ENCODE measurements around the gene GAP43. TPM values are rescaled to one million over a fixed set of nuclear protein-coding genes. Genes with fewer than 3 reads are reported as not detected.
A peak's percentile ranks its signal among the peaks of the same experiment; 100 is the strongest.

Gene GAP43
- total RNA-seq, 2 donors from 2014 or later, result not detected

DNA sequence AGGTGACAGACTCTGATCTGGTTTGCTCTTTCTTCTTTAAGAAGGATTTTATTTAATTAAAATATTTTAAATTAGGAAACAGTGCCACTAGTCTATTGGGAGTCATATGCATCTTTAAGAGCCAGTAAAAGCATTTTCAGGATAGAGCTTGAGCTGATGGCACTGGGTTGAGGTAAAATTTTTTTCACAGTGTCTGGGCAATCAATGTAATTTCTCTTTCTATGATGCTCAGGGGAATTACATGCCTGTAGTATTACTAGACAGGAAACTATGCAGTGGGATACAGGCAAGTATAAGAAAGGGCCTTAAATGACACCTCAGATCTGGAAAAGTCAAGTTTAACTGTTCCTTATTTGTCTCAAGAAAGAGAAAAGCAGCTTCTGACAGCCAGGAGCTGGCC is 76.4 kb downstream of the GAP43 start:
- H3K36me3 Mint-ChIP-seq (ENCODE audit: low read depth), result peaks cover 2% of the 10 kb centered on the region
- no peak overlapping the region for H3K27ac Mint-ChIP-seq
- no peaks in the 10 kb centered on the region for H3K9me3 ChIP-seq (ENCODE audit: control insufficient read depth, low read length, poor library complexity, severe bottlenecking)
- H3K4me3 Mint-ChIP-seq, result no peak overlapping the region
- ATAC-seq (no peak), DNase-seq (no peak)
- H3K4me1 Mint-ChIP-seq, result peaks cover 6% of the 10 kb centered on the region
- peaks cover 20% of the 10 kb centered on the region for H3K27me3 Mint-ChIP-seq

DNA sequence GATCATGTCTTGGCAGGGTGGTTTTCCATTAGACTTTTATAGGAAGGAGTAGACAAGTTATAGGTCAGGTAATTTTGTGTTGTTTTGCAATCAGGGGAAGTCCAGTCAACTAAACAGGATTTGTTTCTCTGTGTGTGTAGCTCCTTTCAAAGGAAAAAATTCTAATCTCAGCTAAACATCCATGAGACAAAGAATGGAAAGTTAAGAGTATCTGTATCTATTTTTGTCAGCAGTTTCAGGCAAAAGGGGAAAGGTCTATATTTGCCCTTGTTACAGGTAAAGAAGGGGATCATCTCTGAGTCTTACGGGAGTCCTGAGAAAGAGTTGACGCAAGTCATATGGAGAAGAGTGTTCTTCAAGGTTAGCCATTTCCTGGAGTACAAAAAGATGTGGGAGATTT is 79.3 kb downstream of the GAP43 start:
- Mint-ChIP-seq H3K36me3 (ENCODE audit: low read depth) (peaks cover 2% of the 10 kb centered on the region), H3K27me3 (peaks cover 15% of the 10 kb centered on the region), H3K4me1 (peaks cover 6% of the 10 kb centered on the region), H3K27ac (no peak overlapping the region), H3K4me3 (no peak overlapping the region)
- ATAC-seq (no peak), DNase-seq (no peak)
- no peaks in the 10 kb centered on the region for H3K9me3 ChIP-seq (ENCODE audit: control insufficient read depth, low read length, poor library complexity, severe bottlenecking)

- H3K9me3 ChIP-seq (ENCODE audit: control insufficient read depth, low read length, poor library complexity, severe bottlenecking), result no peaks in the 10 kb centered on the region
- H3K36me3 Mint-ChIP-seq (ENCODE audit: low read depth), result no peaks in the 10 kb centered on the region
- H3K4me3 Mint-ChIP-seq, result no peak overlapping the region
- H3K4me1 Mint-ChIP-seq, result no peaks in the 10 kb centered on the region
- DNase-seq, result no peak
- peaks cover 9% of the 10 kb centered on the region for H3K27me3 Mint-ChIP-seq
- no peak for ATAC-seq
- no peak overlapping the region for H3K27ac Mint-ChIP-seq
Measured at GRCh38 chr3:115704661-115705338, 81.5 kb downstream of the GAP43 start.

DNA sequence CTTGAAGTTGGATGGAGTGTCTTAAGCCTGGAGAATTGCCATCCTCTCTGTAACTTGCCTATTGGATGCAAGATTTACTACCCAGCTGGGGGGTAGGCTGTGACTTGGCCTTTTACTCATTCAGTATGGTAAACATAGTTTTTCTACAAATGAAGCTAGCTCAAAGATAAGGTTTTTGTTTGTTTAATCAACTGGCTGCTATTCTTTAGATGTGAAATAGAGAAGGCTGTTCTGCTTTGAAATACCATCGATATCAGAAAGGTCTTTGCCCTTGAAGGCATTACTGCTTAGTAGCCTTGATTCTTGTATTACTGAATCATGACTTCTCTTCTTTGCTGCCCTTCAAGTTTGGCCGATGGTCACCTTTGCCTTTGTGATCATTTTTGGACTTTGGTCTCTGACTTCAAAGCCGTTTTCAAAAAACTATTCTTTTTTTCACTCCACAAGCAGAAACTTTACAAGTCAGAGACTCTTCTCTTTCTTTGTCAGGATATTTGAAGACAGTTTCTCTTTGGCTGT is 83.1 kb downstream of the GAP43 start:
- Mint-ChIP-seq H3K27ac (no peak overlapping the region), H3K27me3 (peaks cover 9% of the 10 kb centered on the region), H3K36me3 (ENCODE audit: low read depth) (no peaks in the 10 kb centered on the region), H3K4me3 (no peak overlapping the region), H3K4me1 (no peaks in the 10 kb centered on the region)
- no peaks in the 10 kb centered on the region for H3K9me3 ChIP-seq (ENCODE audit: control insufficient read depth, low read length, poor library complexity, severe bottlenecking)
- no peak for ATAC-seq
- DNase-seq, result no peak

- Mint-ChIP-seq H3K4me1 (no peaks in the 10 kb centered on the region), H3K4me3 (no peak overlapping the region), H3K36me3 (ENCODE audit: low read depth) (no peaks in the 10 kb centered on the region), H3K27me3 (peaks cover 17% of the 10 kb centered on the region), H3K27ac (no peak overlapping the region)
- DNase-seq (no peak), ATAC-seq (no peak)
- no peaks in the 10 kb centered on the region for H3K9me3 ChIP-seq (ENCODE audit: control insufficient read depth, low read length, poor library complexity, severe bottlenecking)
Measured at GRCh38 chr3:115708540-115708939, 85.2 kb downstream of the GAP43 start.

GRCh38 chr3:115709093-115709492 is 85.8 kb downstream of the GAP43 start:
- no peak for ATAC-seq
- Mint-ChIP-seq H3K4me3 (no peak overlapping the region), H3K27me3 (peaks cover 22% of the 10 kb centered on the region), H3K27ac (no peak overlapping the region), H3K36me3 (ENCODE audit: low read depth) (no peaks in the 10 kb centered on the region), H3K4me1 (no peaks in the 10 kb centered on the region)
- no peak for DNase-seq
- H3K9me3 ChIP-seq (ENCODE audit: control insufficient read depth, low read length, poor library complexity, severe bottlenecking), result no peaks in the 10 kb centered on the region

GRCh38 chr3:115709931-115710330 is 86.6 kb downstream of the GAP43 start:
- Mint-ChIP-seq H3K4me1 (no peaks in the 10 kb centered on the region), H3K27ac (no peak overlapping the region), H3K4me3 (no peak overlapping the region), H3K27me3 (peaks cover 23% of the 10 kb centered on the region), H3K36me3 (ENCODE audit: low read depth) (no peaks in the 10 kb centered on the region)
- H3K9me3 ChIP-seq (ENCODE audit: control insufficient read depth, low read length, poor library complexity, severe bottlenecking), result no peaks in the 10 kb centered on the region
- DNase-seq (no peak), ATAC-seq (no peak)

DNA sequence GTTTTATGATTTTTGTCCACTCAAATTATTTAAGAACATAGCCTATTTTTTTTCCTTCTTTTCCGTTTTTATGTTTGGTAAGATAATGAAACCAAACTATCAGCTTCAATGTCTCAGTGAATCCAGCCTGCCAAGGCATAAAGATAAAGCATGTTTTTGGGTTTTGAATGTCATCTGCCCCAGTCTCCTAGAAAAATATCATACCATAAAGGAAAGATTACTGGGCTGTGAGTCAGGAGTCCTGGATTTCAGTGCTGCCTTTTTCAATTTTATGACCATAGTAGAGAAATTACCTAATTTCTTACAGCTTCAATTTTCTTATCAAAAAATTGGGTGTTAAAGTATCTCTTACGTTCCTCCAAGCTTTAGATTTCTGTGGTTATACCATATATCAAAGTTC is 87.5 kb downstream of the GAP43 start:
- H3K27me3 Mint-ChIP-seq, result peaks cover 29% of the 10 kb centered on the region
- no peaks in the 10 kb centered on the region for H3K4me1 Mint-ChIP-seq
- H3K36me3 Mint-ChIP-seq (ENCODE audit: low read depth), result no peaks in the 10 kb centered on the region
- peak overlapping the region; percentile 47 for H3K27ac Mint-ChIP-seq
- DNase-seq, result no peak
- ATAC-seq, result no peak
- no peaks in the 10 kb centered on the region for H3K9me3 ChIP-seq (ENCODE audit: control insufficient read depth, low read length, poor library complexity, severe bottlenecking)
- no peak overlapping the region for H3K4me3 Mint-ChIP-seq

- Mint-ChIP-seq H3K27me3 (peaks cover 27% of the 10 kb centered on the region), H3K27ac (no peak overlapping the region), H3K4me1 (no peaks in the 10 kb centered on the region), H3K36me3 (ENCODE audit: low read depth) (no peaks in the 10 kb centered on the region), H3K4me3 (no peak overlapping the region)
- ATAC-seq (no peak), DNase-seq (no peak)
- no peaks in the 10 kb centered on the region for H3K9me3 ChIP-seq (ENCODE audit: control insufficient read depth, low read length, poor library complexity, severe bottlenecking)
Measured at GRCh38 chr3:115712871-115713270, 89.6 kb downstream of the GAP43 start.

DNA sequence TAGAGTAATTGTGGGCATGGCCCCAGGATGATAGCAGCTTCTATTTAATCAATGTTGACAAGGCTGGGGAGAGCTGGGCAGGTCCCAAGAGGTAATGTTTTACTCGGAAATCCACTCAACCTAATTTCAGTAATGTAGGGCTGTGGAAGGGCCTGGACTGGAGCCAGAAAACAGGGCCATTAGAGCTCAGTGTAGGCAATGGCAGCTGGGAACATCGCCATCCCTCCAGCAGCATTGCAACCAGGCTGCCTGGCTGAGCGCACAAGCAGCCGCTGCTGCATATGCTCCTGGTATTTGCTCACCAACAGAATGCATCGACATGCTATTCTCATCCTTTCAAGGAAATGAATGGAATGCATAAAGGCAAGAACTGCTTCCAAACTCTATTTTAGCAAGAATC is 90.0 kb downstream of the GAP43 start:
- H3K9me3 ChIP-seq (ENCODE audit: control insufficient read depth, low read length, poor library complexity, severe bottlenecking), result no peaks in the 10 kb centered on the region
- peaks cover 27% of the 10 kb centered on the region for H3K27me3 Mint-ChIP-seq
- no peak for DNase-seq
- no peaks in the 10 kb centered on the region for H3K4me1 Mint-ChIP-seq
- ATAC-seq, result no peak
- H3K36me3 Mint-ChIP-seq (ENCODE audit: low read depth), result no peaks in the 10 kb centered on the region
- H3K27ac Mint-ChIP-seq, result no peak overlapping the region
- no peak overlapping the region for H3K4me3 Mint-ChIP-seq

- no peak for DNase-seq
- ATAC-seq, result no peak
- Mint-ChIP-seq H3K27me3 (peaks cover 32% of the 10 kb centered on the region), H3K4me1 (no peaks in the 10 kb centered on the region), H3K4me3 (no peak overlapping the region), H3K27ac (no peak overlapping the region), H3K36me3 (ENCODE audit: low read depth) (no peaks in the 10 kb centered on the region)
- H3K9me3 ChIP-seq (ENCODE audit: control insufficient read depth, low read length, poor library complexity, severe bottlenecking), result no peaks in the 10 kb centered on the region
Measured at GRCh38 chr3:115715241-115715745, 92.0 kb downstream of the GAP43 start.

DNA sequence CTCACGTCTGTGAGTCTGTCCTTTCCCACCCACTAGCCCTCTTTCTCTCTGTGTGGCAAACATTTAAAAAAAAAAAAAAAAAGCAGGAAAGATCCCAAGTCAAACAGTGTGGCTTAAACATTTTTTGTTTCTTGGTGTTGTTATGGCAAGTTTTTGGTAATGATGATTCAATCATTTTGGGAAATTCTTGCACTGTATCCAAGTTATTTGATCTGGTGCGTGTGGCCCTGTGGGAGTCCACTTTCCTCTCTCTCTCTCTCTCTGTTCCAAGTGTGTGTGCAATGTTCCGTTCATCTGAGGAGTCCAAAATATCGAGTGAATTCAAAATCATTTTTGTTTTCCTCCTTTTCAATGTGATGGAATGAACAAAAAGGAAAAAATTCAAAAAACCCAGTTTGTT is 97.7 kb downstream of the GAP43 start:
- H3K27me3 Mint-ChIP-seq, result peaks cover 28% of the 10 kb centered on the region
- no peak overlapping the region for H3K4me3 Mint-ChIP-seq
- DNase-seq (no peak), ATAC-seq (no peak)
- no peaks in the 10 kb centered on the region for H3K9me3 ChIP-seq (ENCODE audit: control insufficient read depth, low read length, poor library complexity, severe bottlenecking)
- no peaks in the 10 kb centered on the region for H3K36me3 Mint-ChIP-seq (ENCODE audit: low read depth)
- H3K27ac Mint-ChIP-seq, result no peak overlapping the region
- H3K4me1 Mint-ChIP-seq, result peaks cover 2% of the 10 kb centered on the region

GRCh38 chr3:115725800-115726199 is 102.5 kb downstream of the GAP43 start:
- peaks cover 2% of the 10 kb centered on the region for H3K4me1 Mint-ChIP-seq
- ATAC-seq, result no peak

DNA sequence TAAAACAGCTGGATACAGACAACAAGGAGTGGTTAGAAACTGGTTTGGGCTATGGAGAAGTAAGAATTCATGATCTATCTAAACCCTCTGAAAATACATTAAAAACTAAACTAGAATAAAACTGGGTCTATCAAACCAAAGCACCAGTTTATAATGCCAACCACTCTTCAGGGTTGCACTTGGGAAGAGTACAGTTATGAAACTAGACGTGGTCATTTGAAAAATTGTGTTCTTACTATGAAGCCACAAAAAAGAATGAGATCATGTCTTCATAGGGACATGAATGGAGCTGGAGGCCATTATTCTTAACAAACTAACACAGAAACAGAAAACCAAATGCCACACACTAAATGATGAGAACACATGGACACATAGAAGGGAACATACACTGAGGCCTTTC is 103.8 kb downstream of the GAP43 start:
- Mint-ChIP-seq H3K4me3 (no peak overlapping the region), H3K27ac (no peak overlapping the region), H3K36me3 (ENCODE audit: low read depth) (no peaks in the 10 kb centered on the region), H3K4me1 (peaks cover 2% of the 10 kb centered on the region), H3K27me3 (peaks cover 6% of the 10 kb centered on the region)
- DNase-seq (no peak), ATAC-seq (no peak)
- no peaks in the 10 kb centered on the region for H3K9me3 ChIP-seq (ENCODE audit: control insufficient read depth, low read length, poor library complexity, severe bottlenecking)

More at GRCh38 chr3:115725800-115726199, 102.5 kb downstream of the GAP43 start:
- Mint-ChIP-seq H3K27me3 (peaks cover 14% of the 10 kb centered on the region), H3K27ac (no peak overlapping the region), H3K4me3 (no peak overlapping the region), H3K36me3 (ENCODE audit: low read depth) (no peaks in the 10 kb centered on the region)
- no peak for DNase-seq
- H3K9me3 ChIP-seq (ENCODE audit: control insufficient read depth, low read length, poor library complexity, severe bottlenecking), result no peaks in the 10 kb centered on the region
